Bronchial epithelial cell (primary cell): ENCODE results near the gene ZFAND4. TPM values are rescaled to one million over a fixed set of nuclear protein-coding genes. Genes with fewer than 3 reads are reported as not detected.

ENCODE experiments used
- DNase-seq: peaks from one replicate; pipeline ENCODE4 v3.0.0-alpha.2; 2010; ENCODE audit warnings: low read depth
- FAIRE-seq: peaks from 2 replicates; lab custom pipeline; 2011; peaks lifted over from hg19 to GRCh38; lab: Jason Lieb, UNC
- H3K27me3 ChIP-seq: 2 replicates; pipeline ENCODE4 v1.5.1; 2011; ENCODE audit warnings: low read length; ENCODE audit not compliant: control insufficient read depth, insufficient read depth
- H3K36me3 ChIP-seq: 2 replicates; pipeline ENCODE4 v1.5.1; 2011; ENCODE audit warnings: low read length; ENCODE audit not compliant: control insufficient read depth, insufficient read depth
- H3K4me3 ChIP-seq: 2 replicates; pipeline ENCODE4 v1.5.1; 2011; ENCODE audit warnings: mild to moderate bottlenecking, low read depth, low read length, control low read depth
- total RNA-seq: library from RNA; depleted of rRNA; stranded (reverse); fragments of >200 nt; gene quantifications from 2 replicates; pipeline ENCODE4 v1.2.1, GENCODE V29; 2014
- TF ChIP-seq, protein P1 (sequence below): IDR thresholded peaks from 2 replicates; pipeline ENCODE4 v1.5.1; 2011; ENCODE audit warnings: mild to moderate bottlenecking, moderate library complexity, low read length, control low read depth, inconsistent platforms; ENCODE audit not compliant: insufficient read depth, severe bottlenecking

Gene ZFAND4
- total RNA-seq, 1 donor from 2014 or later = 3.9 TPM

DNA sequence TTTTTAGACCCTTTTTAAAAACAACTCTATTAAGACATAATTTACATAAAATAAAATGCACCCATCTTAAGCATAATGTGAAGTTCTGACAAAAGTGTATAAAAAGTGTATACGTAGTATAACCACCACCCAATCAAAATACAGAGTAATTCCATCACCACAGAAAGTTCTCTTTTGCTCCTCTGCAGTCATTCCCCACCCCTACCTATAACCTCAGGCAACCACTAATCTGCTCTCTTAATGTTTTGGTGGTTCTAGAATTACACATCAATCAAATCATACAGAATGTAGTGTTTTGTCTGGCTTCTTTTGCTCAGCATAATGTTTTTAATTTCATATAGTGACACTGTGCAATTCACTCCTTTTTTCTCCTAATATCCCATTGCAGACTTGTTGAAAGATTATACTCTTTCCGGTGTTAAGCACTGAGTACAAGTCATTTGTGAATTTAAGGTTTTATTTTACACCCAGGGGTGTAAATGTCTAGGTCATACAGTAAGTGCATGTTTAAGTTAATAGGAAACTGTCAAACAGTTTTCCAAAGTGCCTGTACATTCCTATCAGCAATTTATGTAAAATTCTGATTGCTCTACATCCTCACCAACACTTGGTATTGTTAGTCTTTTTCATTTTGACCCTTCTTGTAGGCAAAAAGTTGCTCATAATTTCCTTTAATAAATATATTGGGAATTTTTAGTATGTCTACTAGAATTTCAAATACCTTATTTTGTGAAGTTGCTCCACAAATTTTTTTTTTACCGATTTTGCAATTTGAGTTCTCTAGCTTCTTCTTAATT lies 86.3 kb downstream of the ZFAND4 start:
- TF ChIP-seq, protein P1, sequence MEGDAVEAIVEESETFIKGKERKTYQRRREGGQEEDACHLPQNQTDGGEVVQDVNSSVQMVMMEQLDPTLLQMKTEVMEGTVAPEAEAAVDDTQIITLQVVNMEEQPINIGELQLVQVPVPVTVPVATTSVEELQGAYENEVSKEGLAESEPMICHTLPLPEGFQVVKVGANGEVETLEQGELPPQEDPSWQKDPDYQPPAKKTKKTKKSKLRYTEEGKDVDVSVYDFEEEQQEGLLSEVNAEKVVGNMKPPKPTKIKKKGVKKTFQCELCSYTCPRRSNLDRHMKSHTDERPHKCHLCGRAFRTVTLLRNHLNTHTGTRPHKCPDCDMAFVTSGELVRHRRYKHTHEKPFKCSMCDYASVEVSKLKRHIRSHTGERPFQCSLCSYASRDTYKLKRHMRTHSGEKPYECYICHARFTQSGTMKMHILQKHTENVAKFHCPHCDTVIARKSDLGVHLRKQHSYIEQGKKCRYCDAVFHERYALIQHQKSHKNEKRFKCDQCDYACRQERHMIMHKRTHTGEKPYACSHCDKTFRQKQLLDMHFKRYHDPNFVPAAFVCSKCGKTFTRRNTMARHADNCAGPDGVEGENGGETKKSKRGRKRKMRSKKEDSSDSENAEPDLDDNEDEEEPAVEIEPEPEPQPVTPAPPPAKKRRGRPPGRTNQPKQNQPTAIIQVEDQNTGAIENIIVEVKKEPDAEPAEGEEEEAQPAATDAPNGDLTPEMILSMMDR = no peak
- H3K36me3 ChIP-seq = no peaks in the 10 kb centered on the region
- H3K27me3 ChIP-seq = no peaks in the 10 kb centered on the region
- FAIRE-seq = no peak
- DNase-seq = no peak
- H3K4me3 ChIP-seq = no peak overlapping the region

DNA sequence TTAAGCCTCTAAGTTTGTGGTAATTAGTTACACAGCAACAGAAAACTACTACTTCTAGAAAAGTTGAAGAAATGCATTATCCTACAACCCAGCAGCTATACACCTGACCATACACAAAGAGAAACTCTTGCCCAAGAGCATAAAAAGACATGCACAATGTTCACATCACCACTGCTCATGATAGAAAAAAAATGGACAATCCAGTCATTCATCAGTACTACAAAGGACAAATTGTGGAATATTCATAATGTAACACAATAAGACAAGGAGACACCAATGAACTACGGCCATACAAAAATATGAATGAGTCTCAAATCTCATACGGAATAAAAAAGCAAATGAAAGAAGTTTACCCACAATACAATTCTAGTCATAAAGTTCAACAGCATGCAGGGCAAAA lies 87.4 kb downstream of the ZFAND4 start:
- TF ChIP-seq, protein P1 = no peak
- FAIRE-seq = no peak
- no peak overlapping the region for H3K4me3 ChIP-seq
- no peaks in the 10 kb centered on the region for H3K36me3 ChIP-seq
- no peak for DNase-seq
- no peaks in the 10 kb centered on the region for H3K27me3 ChIP-seq

DNA sequence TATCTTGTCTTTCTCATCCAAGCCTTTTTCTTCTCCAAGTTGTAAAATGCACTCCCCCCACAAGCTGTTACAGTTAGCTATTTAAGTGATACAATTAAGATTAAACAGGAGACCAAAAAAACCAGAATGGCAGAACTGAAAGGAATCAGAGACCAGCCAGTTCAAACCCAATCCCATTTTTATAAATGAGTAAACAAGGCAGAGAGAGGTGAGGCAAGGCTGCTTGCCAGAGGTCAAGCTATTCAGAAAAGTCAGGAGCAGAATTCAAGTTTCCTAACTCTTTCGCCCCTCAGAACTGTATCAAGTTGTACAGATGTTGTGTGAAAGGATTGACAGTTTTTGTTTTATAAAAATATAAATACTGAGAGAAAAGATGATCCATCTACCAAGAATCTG lies 90.2 kb downstream of the ZFAND4 start:
- TF ChIP-seq, protein P1 = no peak
- Histone ChIP-seq H3K27me3 (no peaks in the 10 kb centered on the region), H3K4me3 (no peak overlapping the region), H3K36me3 (no peaks in the 10 kb centered on the region)
- DNase-seq = no peak
- FAIRE-seq = no peak

- Histone ChIP-seq H3K36me3 (no peaks in the 10 kb centered on the region), H3K27me3 (no peaks in the 10 kb centered on the region), H3K4me3 (no peak overlapping the region)
- FAIRE-seq = no peak
- TF ChIP-seq, protein P1 = no peak
- DNase-seq = peak; percentile 26
Measured at GRCh38 chr10:45581582-45582385, 90.8 kb downstream of the ZFAND4 start.

DNA sequence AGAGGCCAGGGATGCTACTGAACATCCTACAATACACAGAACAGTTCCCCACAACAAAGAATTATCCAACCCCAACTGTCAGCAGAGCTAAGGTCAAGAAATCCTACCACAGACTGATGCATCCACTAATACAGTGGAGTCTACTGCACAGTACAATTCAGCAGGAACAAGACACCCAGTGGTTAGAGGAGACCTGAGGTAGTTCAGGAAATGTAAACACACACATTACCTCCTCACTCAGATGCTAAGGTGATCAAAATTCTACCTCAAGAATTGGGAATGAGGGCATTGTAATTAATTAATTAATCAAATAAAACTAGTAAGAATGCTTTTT lies 91.4 kb downstream of the ZFAND4 start:
- Histone ChIP-seq H3K4me3 (no peak overlapping the region), H3K27me3 (no peaks in the 10 kb centered on the region), H3K36me3 (no peaks in the 10 kb centered on the region)
- FAIRE-seq (no peak), DNase-seq (no peak)
- TF ChIP-seq, protein P1 = no peak
